ENCODE results near the gene OR10A3. TPM values are rescaled to one million over a fixed set of nuclear protein-coding genes. Genes with fewer than 3 reads are reported as not detected.
A peak's percentile ranks its signal among the peaks of the same experiment; 100 is the strongest.

OR10A3 gene
- total RNA-seq, 1 experiment from 2014 or later = not detected

DNA sequence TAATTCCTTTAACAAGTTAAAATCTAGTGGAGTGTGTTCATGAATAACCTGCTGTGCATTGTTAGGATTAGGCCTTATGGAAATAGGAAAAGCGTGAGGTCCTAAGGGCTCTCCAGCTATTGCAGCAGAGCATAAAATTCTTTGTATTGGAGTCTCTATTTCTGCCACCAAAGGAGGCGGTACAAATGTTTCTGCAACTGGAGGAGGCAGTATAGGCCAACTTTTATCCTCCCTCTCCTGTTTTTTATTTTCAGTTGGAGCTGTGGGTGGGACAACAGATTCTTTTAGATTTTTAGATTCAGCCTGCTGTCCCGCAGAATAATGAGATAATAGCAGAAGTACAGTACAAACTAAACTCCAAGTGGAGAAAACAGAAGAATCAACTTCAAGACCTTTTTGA lies 36.6 kb downstream of the OR10A3 start:
- no peak overlapping the region for H3K27ac ChIP-seq (ENCODE audit: low read depth, low read length)
- CTCF ChIA-PET = interaction anchor here (0.9 to 1.5 kb wide), 2 partner anchors 81 to 82 kb away, joined by 3 to 5 read pairs; partner anchors contain the start of gene EIF3F
- no peak for DNase-seq (ENCODE audit: low read depth, low spot score)

DNA sequence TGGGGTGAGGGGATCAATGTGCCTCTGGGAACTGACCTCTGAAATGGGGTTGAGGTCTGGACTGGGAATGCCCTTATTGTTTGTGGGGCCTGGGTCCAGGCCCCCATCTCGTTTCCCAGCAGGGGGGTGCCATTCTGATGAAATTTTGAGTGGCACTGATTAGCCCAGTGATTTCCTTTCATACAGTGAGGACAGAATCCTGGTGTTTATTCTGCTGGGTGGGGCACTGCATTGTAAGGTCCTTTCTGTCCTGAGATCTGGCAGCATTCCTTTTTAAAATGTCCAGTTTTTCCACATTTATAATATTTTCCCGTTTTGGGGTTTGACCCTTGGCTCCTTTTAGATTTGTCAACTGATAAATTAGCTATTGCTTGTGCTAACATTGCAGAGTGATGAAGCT lies 37.6 kb downstream of the OR10A3 start:
- Histone ChIP-seq H3K4me2 (ENCODE audit: low read length) (no peak overlapping the region), H3K36me3 (ENCODE audit: control insufficient read depth in 1 of 2, insufficient read depth in 2 of 2, low read length in 2 of 2) (no peaks in the 10 kb centered on the region), H3K27ac (ENCODE audit: low read depth, low read length) (no peak overlapping the region), H3K4me3 (replicated peaks in 1 of 2; ENCODE audit: low read depth in 1 of 2, low read length in 2 of 2) (no peak overlapping the region), H3K27me3 (ENCODE audit: insufficient read depth, low read length) (peaks cover 38% of the 10 kb centered on the region), H4K20me1 (ENCODE audit: insufficient read depth) (no peaks in the 10 kb centered on the region), H2AFZ (ENCODE audit: low read depth, low read length, poor library complexity, severe bottlenecking) (no peak overlapping the region), H3K79me2 (ENCODE audit: insufficient read depth, low read length) (no peaks in the 10 kb centered on the region), H3K9ac (ENCODE audit: low read length) (no peak overlapping the region), H3K9me2 (ENCODE audit: insufficient read depth) (no peaks in the 10 kb centered on the region), H3K9me3 (ENCODE audit: control insufficient read depth in 1 of 2, insufficient read depth in 1 of 2, low read depth in 1 of 2, low read length in 2 of 2) (no peaks in the 10 kb centered on the region), H3K4me1 (ENCODE audit: control insufficient read depth in 1 of 2, insufficient read depth in 2 of 2, low read length in 2 of 2) (no peaks in the 10 kb centered on the region)
- ChIA-PET CTCF (no interaction called here), RAD21 (ENCODE audit: low non-redundant PET in 1 of 2, low total read pairs in 2 of 2, uncharacterized antibody in 2 of 2, unreplicated experiment in 2 of 2) (no interaction called here), POLR2A (no interaction called here)
- DNase-seq (ENCODE audit: low read depth, low spot score) = no peak
- BruUV-seq (replicated peaks) = no TSS peak
- TF ChIP-seq YY1 (IDR thresholded peaks at IDR 0.05; ENCODE audit: extremely low read depth, insufficient replicate concordance, low read depth, low read length) (no peak), POLR2AphosphoS5 (IDR thresholded peaks at IDR 0.05; ENCODE audit: low read depth, low read length) (no peak), EZH2phosphoT487 (IDR thresholded peaks at IDR 0.05; ENCODE audit: borderline replicate concordance) (no peak), SIN3A (IDR thresholded peaks at IDR 0.05; ENCODE audit: low read depth) (no peak), ELF1 (IDR thresholded peaks at IDR 0.05; ENCODE audit: borderline replicate concordance, low read depth) (no peak), SRF (IDR thresholded peaks at IDR 0.05; ENCODE audit: low read depth) (no peak), ZFX (IDR thresholded peaks at IDR 0.05) (no peak), JUND (IDR thresholded peaks at IDR 0.05) (no peak), POLR2A (IDR thresholded peaks at IDR 0.05; ENCODE audit: borderline replicate concordance, extremely low read depth, insufficient read depth, insufficient read length) (no peak)
- TF ChIP-seq, protein P1, sequence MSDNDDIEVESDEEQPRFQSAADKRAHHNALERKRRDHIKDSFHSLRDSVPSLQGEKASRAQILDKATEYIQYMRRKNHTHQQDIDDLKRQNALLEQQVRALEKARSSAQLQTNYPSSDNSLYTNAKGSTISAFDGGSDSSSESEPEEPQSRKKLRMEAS (IDR thresholded peaks at IDR 0.05) = no peak
- intact Hi-C loops (cut with micrococcal nuclease) = no loop called here
- no peak for ATAC-seq

More for the DNA sequence above, 36.6 kb downstream of the OR10A3 start:
- ATAC-seq = no peak
- no TSS peak for BruUV-seq (replicated peaks)
- intact Hi-C loops (cut with micrococcal nuclease) = loop anchor here (5.0 kb wide), 1 partner anchor 82 kb away; the partner anchor contains the start of gene EIF3F
- Histone ChIP-seq H3K4me2 (ENCODE audit: low read length) (no peak overlapping the region), H3K9me3 (ENCODE audit: control insufficient read depth in 1 of 2, insufficient read depth in 1 of 2, low read depth in 1 of 2, low read length in 2 of 2) (no peaks in the 10 kb centered on the region), H3K9me2 (ENCODE audit: insufficient read depth) (no peaks in the 10 kb centered on the region), H3K9ac (ENCODE audit: low read length) (no peak overlapping the region), H3K36me3 (ENCODE audit: control insufficient read depth in 1 of 2, insufficient read depth in 2 of 2, low read length in 2 of 2) (no peaks in the 10 kb centered on the region), H3K4me1 (ENCODE audit: control insufficient read depth in 1 of 2, insufficient read depth in 2 of 2, low read length in 2 of 2) (no peaks in the 10 kb centered on the region), H3K4me3 (replicated peaks in 1 of 2; ENCODE audit: low read depth in 1 of 2, low read length in 2 of 2) (no peak overlapping the region), H3K79me2 (ENCODE audit: insufficient read depth, low read length) (no peaks in the 10 kb centered on the region), H4K20me1 (ENCODE audit: insufficient read depth) (no peaks in the 10 kb centered on the region), H3K27me3 (ENCODE audit: insufficient read depth, low read length) (peaks cover 41% of the 10 kb centered on the region), H2AFZ (ENCODE audit: low read depth, low read length, poor library complexity, severe bottlenecking) (no peak overlapping the region)
- POLR2A ChIA-PET = no interaction called here
- RAD21 ChIA-PET (ENCODE audit: low non-redundant PET in 1 of 2, low total read pairs in 2 of 2, uncharacterized antibody in 2 of 2, unreplicated experiment in 2 of 2) = interaction anchor here in 1 of 2 experiments (1.1 kb wide), 1 partner anchor 82 kb away, joined by 4 read pairs; the partner anchor contains the start of gene EIF3F
- peak; percentile 19; the same call in 1 of the 2 replicates for TF ChIP-seq RAD21 (IDR thresholded peaks at IDR 0.05; ENCODE audit: low read depth)
- TF ChIP-seq, protein P1 (IDR thresholded peaks at IDR 0.05) = no peak
